K562 (cell line): ENCODE measurements around the gene SCYGR1. TPM values are rescaled to one million over a fixed set of nuclear protein-coding genes. Genes with fewer than 3 reads are reported as not detected.

Experiments
- ATAC-seq: fragments of 200-7000 bp; cut with Tn5 transposase; 3 replicates; pipeline ENCODE4 v1.9.1; 2020; ENCODE audit warnings: moderate library complexity
- BruUV-seq: library from RNA; stranded (reverse); fragments of 400-500 nt; replicated peaks from 2 replicates; lab custom pipeline; 2021; lab: Mats Ljungman, UMichigan
- CTCF ChIA-PET: fragments of 300-600 bp; formaldehyde crosslinking; extraction: SDS; loops from one replicate; lab custom pipeline; 2021; ENCODE audit warnings: low intra/inter-chr PET ratio; lab: Yijun Ruan, JAX
- POLR2A ChIA-PET: fragments of 300-600, 350-650 bp; sonication (Branson Sonifier 250); formaldehyde crosslinking; extraction: SDS; loops from one replicate; lab custom pipeline; 2021; ENCODE audit warnings: antibody characterized with exemption, inconsistent platforms; lab: Yijun Ruan, JAX
- DNase-seq, 4 experiments: peaks; one replicate each; pipeline versions ENCODE4 v3.0.0 to v3.0.0-alpha.2; 2011 to 2018; ENCODE audit warnings: low spot score in 3 of 4, mixed read lengths in 3 of 4; ENCODE audit errors: extremely low read depth in 1 of 4
- FAIRE-seq: peaks from 2 replicates; lab custom pipeline; 2011; peaks lifted over from hg19 to GRCh38; lab: Jason Lieb, UNC
- H2AFZ ChIP-seq: 2 replicates; pipeline ENCODE4 v1.6.0; 2011; ENCODE audit warnings: low read depth, low read length, control low read depth, inconsistent platforms
- H3K27ac ChIP-seq: fragments of 200-600 bp; 3 replicates; pipeline ENCODE4 v1.8.0; 2011; ENCODE audit warnings: low read depth, mild to moderate bottlenecking, control low read depth, inconsistent platforms, low read length, moderate library complexity, mixed read lengths; ENCODE audit errors: extremely low read depth
- H3K27me3 ChIP-seq, 2 experiments: fragments of 300-600 bp in 1 of 2; 2 replicates in 1 of 2; 3 replicates in 1 of 2; pipeline versions ENCODE4 v1.6.0 to v1.8.0; 2011; ENCODE audit warnings: inconsistent platforms in 2 of 2, low read length in 2 of 2, mild to moderate bottlenecking in 1 of 2, mixed read lengths in 1 of 2, moderate library complexity in 1 of 2; ENCODE audit not compliant: control insufficient read depth in 2 of 2, insufficient read depth in 2 of 2
- H3K36me3 ChIP-seq: fragments of 300-600 bp; 3 replicates; pipeline ENCODE4 v1.8.0; 2011; ENCODE audit warnings: mild to moderate bottlenecking, low read length, inconsistent platforms; ENCODE audit not compliant: control insufficient read depth, insufficient read depth
- H3K4me1 ChIP-seq, 2 experiments: fragments of 200-600 bp in 1 of 2; replicated peaks in 1 of 2; 2 replicates in 1 of 2; 3 replicates in 1 of 2; pipeline versions ENCODE4 v1.5.1 to v1.8.0; 2011; ENCODE audit warnings: inconsistent platforms in 2 of 2, low read length in 2 of 2, mild to moderate bottlenecking in 1 of 2, mixed read lengths in 1 of 2, moderate library complexity in 1 of 2; ENCODE audit not compliant: control insufficient read depth in 2 of 2, insufficient read depth in 2 of 2
- H3K4me2 ChIP-seq: 2 replicates; pipeline ENCODE4 v1.6.1; 2011; ENCODE audit warnings: low read length, control low read depth, inconsistent platforms, mixed read lengths; ENCODE audit not compliant: insufficient read depth
- H3K4me3 ChIP-seq: fragments of 200-600 bp; sonication (generic), shearing (Covaris generic); 2 replicates; pipeline ENCODE4 v1.5.1; 2016; ENCODE audit warnings: control low read depth, inconsistent platforms
- H3K79me2 ChIP-seq: fragments of 200-600 bp; 3 replicates; pipeline ENCODE4 v1.8.0; 2011; ENCODE audit warnings: low read length, inconsistent platforms; ENCODE audit not compliant: control insufficient read depth, insufficient read depth
- H3K9ac ChIP-seq, 2 experiments: 2 replicates each; pipeline versions ENCODE4 v1.6.0 to v1.6.1; 2011; ENCODE audit warnings: low read depth in 2 of 2, low read length in 2 of 2, control low read depth in 1 of 2, inconsistent platforms in 1 of 2, mild to moderate bottlenecking in 1 of 2, mixed read lengths in 1 of 2; ENCODE audit not compliant: insufficient read depth in 1 of 2
- H3K9me1 ChIP-seq: one replicate; pipeline ENCODE4 v1.6.0; 2011; ENCODE audit warnings: inconsistent platforms, mild to moderate bottlenecking, low read length, moderate library complexity; ENCODE audit not compliant: control insufficient read depth, insufficient read depth
- H3K9me3 ChIP-seq: replicated peaks from 2 replicates; pipeline ENCODE4 v1.5.1; 2011; ENCODE audit warnings: low read depth, low read length, inconsistent platforms; ENCODE audit not compliant: control insufficient read depth, insufficient read depth
- H4K20me1 ChIP-seq: replicated peaks from 2 replicates; pipeline ENCODE4 v1.6.1; 2011; ENCODE audit warnings: low read length, inconsistent platforms, mixed read lengths; ENCODE audit not compliant: control insufficient read depth, insufficient read depth
- ADNP ChIP-seq: fragments of 200-800 bp; sonication (Bioruptor generic); IDR thresholded peaks from 2 replicates; pipeline ENCODE4 v1.6.1; 2016; ENCODE audit warnings: missing genetic modification characterization, missing compliant biosample characterization
- DMBX1 ChIP-seq: fragments of 250-450 bp; sonication (Bioruptor Pico); IDR thresholded peaks from 2 replicates; pipeline ENCODE4 v1.8.0; 2022; ENCODE audit warnings: inconsistent platforms, mild to moderate bottlenecking, moderate library complexity, borderline replicate concordance
- SRF ChIP-seq, 2 experiments: fragments of 250-450, 450-650 bp in 1 of 2; sonication (Bioruptor Pico) in 1 of 2; sonication (generic) in 1 of 2; formaldehyde crosslinking; IDR thresholded peaks; 2 replicates each; pipeline versions ENCODE4 v1.5.0 to v1.5.1; 2020 to 2022; ENCODE audit warnings: mild to moderate bottlenecking in 1 of 2, missing genetic modification reagents in 1 of 2
- ZBTB26 ChIP-seq: fragments of 450-650 bp; formaldehyde crosslinking; IDR thresholded peaks from 2 replicates; pipeline ENCODE4 v1.4.0; 2022; ENCODE audit warnings: missing genetic modification characterization
- ZNF263 ChIP-seq: sonication (generic); formaldehyde crosslinking; IDR thresholded peaks from 2 replicates; pipeline ENCODE4 v1.8.0; 2022; ENCODE audit warnings: mild to moderate bottlenecking, missing genetic modification reagents, borderline replicate concordance
- ZNF707 ChIP-seq: fragments of 250-450 bp; sonication (Bioruptor Pico); conservative IDR thresholded peaks from 2 replicates; pipeline ENCODE4 v1.8.0; 2022; ENCODE audit warnings: inconsistent platforms, mild to moderate bottlenecking, moderate library complexity
- ZNF740 ChIP-seq, 3 experiments: fragments of 200-800 bp in 1 of 3; sonication (Bioruptor generic) in 1 of 3; sonication (generic) in 1 of 3; formaldehyde crosslinking in 1 of 3; IDR thresholded peaks; 2 replicates each; pipeline versions ENCODE4 v1.6.1 to v1.8.0; 2016 to 2022; ENCODE audit warnings: mild to moderate bottlenecking in 2 of 3, missing compliant biosample characterization in 2 of 3, missing genetic modification characterization in 2 of 3, missing genetic modification reagents in 1 of 3
- WGBS: fragments of 100-300 bp; shearing (Covaris generic); methylation state at CpG from one replicate; pipeline ENCODE4 v1.1.6; 2016; ENCODE audit warnings: low coverage, mixed read lengths; ENCODE audit not compliant: insufficient coverage; ENCODE audit errors: missing lambda C conversion rate; 5-methylcytosine and 5-hydroxymethylcytosine counted together
- in situ Hi-C: fragments of 300-500 bp; cut with MboI; formaldehyde crosslinking; loops from 4 replicates; pipeline ENCODE4 v1.15.0; 2018; ENCODE audit warnings: inconsistent platforms, mixed read lengths
- intact Hi-C: fragments of 100-400 bp; cut with micrococcal nuclease; formaldehyde crosslinking; loops from 2 replicates; pipeline ENCODE4 v1.14.2; 2022
- polyA plus RNA-seq, 8 experiments: library from polyadenylated mRNA; depleted of rRNA in 4 of 8; stranded (reverse) in 5 of 8; unstranded in 3 of 8; fragments of >200 nt; fragmentation: Nextera tagmentation in 2 of 8; fragmentation: Illumina TruSeq in 1 of 8; extraction: Ambion mirVana in 2 of 8; extraction: Trizol in 1 of 8; gene quantifications; 2 replicates each; pipeline versions ENCODE4 v1.2.1 to v1.2.3, GENCODE V29; 2011 to 2014; ENCODE audit warnings: inconsistent platforms in 1 of 8, missing spikeins in 1 of 8
- total RNA-seq, 7 experiments: library from RNA; depleted of rRNA in 6 of 7; stranded (reverse); fragments of >200 nt in 6 of 7; fragmentation: Illumina TruSeq in 2 of 7; extraction: Trizol in 2 of 7; gene quantifications; 2 replicates each; pipeline versions ENCODE4 v1.2.1 to v1.2.3, GENCODE V29; 2011 to 2021; ENCODE audit warnings: low replicate concordance in 1 of 7
- TF ChIP-seq, protein P1 (sequence below): fragments of 450-650 bp; IDR thresholded peaks from 2 replicates; pipeline ENCODE4 v1.6.1; 2017; ENCODE audit warnings: antibody characterized with exemption
- TF ChIP-seq, protein P2 (sequence below): fragments of 250-450 bp; sonication (Bioruptor Pico); IDR thresholded peaks from 2 replicates; pipeline ENCODE4 v1.8.0; 2022; ENCODE audit warnings: inconsistent platforms
- TF ChIP-seq, protein P3 (sequence below): sonication (generic); formaldehyde crosslinking; IDR thresholded peaks from 2 replicates; pipeline ENCODE4 v1.8.0; 2022; ENCODE audit warnings: mild to moderate bottlenecking, missing genetic modification reagents

Gene SCYGR1
- total and polyA plus RNA-seq, 9 of the 15 experiments (the other 6 are each of a cell fraction or from before 2014, with no cell fraction given): not detected

DNA sequence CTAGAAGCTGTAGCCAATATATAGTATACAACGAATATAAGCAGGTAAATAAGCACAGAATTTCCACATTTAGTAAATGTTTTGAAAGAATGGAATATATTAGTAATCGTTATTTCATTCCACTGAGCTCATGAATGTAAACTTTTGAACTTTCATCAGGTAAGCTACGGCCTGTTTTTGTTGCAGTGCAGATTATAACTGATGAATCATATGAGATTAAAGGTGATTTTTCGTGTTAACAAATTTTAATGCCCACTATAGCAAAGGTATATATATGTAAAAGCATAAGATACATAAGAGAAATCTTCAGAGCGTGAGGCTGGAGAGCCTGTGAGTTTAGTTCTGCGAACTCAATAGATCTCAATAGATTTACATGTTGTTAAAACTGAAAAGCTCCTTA is 1.1 kb downstream of the SCYGR1 start:
- Histone ChIP-seq H3K27ac (no peak overlapping the region), H4K20me1 (no peaks in the 10 kb centered on the region), H2AFZ (no peak overlapping the region), H3K36me3 (no peaks in the 10 kb centered on the region), H3K9me1 (no peaks in the 10 kb centered on the region), H3K4me3 (no peak overlapping the region), H3K79me2 (no peaks in the 10 kb centered on the region), H3K9me3 (no peaks in the 10 kb centered on the region), H3K4me1 (peaks cover 0 to 8% of the 10 kb centered on the region in 2 experiments; a peak in 2 of 5 replicates), H3K4me2 (no peak overlapping the region), H3K27me3 (peaks cover 0 to 8% of the 10 kb centered on the region in 2 experiments; a peak in 2 of 5 replicates), H3K9ac (no peak overlapping the region)
- ATAC-seq (no peak), FAIRE-seq (no peak), DNase-seq (no peak)
- 14% methylated on average over 6 of the region's 6 CpGs for WGBS
- no peak for TF ChIP-seq DMBX1 (CRISPR knock-in tag)
- TF ChIP-seq, protein P1, sequence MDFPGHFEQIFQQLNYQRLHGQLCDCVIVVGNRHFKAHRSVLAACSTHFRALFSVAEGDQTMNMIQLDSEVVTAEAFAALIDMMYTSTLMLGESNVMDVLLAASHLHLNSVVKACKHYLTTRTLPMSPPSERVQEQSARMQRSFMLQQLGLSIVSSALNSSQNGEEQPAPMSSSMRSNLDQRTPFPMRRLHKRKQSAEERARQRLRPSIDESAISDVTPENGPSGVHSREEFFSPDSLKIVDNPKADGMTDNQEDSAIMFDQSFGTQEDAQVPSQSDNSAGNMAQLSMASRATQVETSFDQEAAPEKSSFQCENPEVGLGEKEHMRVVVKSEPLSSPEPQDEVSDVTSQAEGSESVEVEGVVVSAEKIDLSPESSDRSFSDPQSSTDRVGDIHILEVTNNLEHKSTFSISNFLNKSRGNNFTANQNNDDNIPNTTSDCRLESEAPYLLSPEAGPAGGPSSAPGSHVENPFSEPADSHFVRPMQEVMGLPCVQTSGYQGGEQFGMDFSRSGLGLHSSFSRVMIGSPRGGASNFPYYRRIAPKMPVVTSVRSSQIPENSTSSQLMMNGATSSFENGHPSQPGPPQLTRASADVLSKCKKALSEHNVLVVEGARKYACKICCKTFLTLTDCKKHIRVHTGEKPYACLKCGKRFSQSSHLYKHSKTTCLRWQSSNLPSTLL: no peak
- TF ChIP-seq, protein P2, sequence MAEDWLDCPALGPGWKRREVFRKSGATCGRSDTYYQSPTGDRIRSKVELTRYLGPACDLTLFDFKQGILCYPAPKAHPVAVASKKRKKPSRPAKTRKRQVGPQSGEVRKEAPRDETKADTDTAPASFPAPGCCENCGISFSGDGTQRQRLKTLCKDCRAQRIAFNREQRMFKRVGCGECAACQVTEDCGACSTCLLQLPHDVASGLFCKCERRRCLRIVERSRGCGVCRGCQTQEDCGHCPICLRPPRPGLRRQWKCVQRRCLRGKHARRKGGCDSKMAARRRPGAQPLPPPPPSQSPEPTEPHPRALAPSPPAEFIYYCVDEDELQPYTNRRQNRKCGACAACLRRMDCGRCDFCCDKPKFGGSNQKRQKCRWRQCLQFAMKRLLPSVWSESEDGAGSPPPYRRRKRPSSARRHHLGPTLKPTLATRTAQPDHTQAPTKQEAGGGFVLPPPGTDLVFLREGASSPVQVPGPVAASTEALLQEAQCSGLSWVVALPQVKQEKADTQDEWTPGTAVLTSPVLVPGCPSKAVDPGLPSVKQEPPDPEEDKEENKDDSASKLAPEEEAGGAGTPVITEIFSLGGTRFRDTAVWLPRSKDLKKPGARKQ (CRISPR knock-in tag): no peak
- no peak for TF ChIP-seq ADNP (tag)
- TF ChIP-seq ZNF740 (CRISPR knock-in tag; IDR thresholded peaks at IDR 0.05): no peak
- TF ChIP-seq ZNF740 (tag; IDR thresholded peaks at IDR 0.05): no peak
- no peak for TF ChIP-seq SRF (CRISPR knock-in tag; IDR thresholded peaks at IDR 0.05)
- TF ChIP-seq ZBTB26: no peak
- TF ChIP-seq, protein P3, sequence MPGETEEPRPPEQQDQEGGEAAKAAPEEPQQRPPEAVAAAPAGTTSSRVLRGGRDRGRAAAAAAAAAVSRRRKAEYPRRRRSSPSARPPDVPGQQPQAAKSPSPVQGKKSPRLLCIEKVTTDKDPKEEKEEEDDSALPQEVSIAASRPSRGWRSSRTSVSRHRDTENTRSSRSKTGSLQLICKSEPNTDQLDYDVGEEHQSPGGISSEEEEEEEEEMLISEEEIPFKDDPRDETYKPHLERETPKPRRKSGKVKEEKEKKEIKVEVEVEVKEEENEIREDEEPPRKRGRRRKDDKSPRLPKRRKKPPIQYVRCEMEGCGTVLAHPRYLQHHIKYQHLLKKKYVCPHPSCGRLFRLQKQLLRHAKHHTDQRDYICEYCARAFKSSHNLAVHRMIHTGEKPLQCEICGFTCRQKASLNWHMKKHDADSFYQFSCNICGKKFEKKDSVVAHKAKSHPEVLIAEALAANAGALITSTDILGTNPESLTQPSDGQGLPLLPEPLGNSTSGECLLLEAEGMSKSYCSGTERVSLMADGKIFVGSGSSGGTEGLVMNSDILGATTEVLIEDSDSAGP (CRISPR knock-in tag): no peak
- no peak for TF ChIP-seq ZNF707 (CRISPR knock-in tag)
- TF ChIP-seq ZNF263 (CRISPR knock-in tag): no peak
- ChIA-PET CTCF (no interaction called here), POLR2A (interaction anchor here (0.6 to 1.1 kb wide), 3 partner anchors 9 to 77 kb away, joined by 3 read pairs; no protein-coding TSS in a partner anchor)
- in situ Hi-C loops (no loop called here), intact Hi-C loops (no loop called here)
- BruUV-seq: no TSS peak
